HepG2 (cell line): Measurements from ENCODE around the gene PALMD. TPM values are rescaled to one million over a fixed set of nuclear protein-coding genes. Genes with fewer than 3 reads are reported as not detected.

Experiments
- ATM ChIP-seq: fragments of 450-650 bp; IDR thresholded peaks from 2 replicates; pipeline ENCODE4 v1.7.1; 2017; ENCODE audit warnings: mild to moderate bottlenecking, borderline replicate concordance
- CERS6 ChIP-seq: sonication (generic); formaldehyde crosslinking; IDR thresholded peaks from 2 replicates; pipeline ENCODE4 v1.5.0; 2020; ENCODE audit warnings: missing genetic modification reagents
- EED ChIP-seq: sonication (generic); formaldehyde crosslinking; IDR thresholded peaks from 2 replicates; pipeline ENCODE4 v1.5.0; 2020; ENCODE audit warnings: mild to moderate bottlenecking, missing genetic modification reagents
- FOXO4 ChIP-seq: sonication (generic); formaldehyde crosslinking; conservative IDR thresholded peaks from 2 replicates; pipeline ENCODE4 v1.8.1; 2023; ENCODE audit warnings: missing genetic modification reagents
- HDAC6 ChIP-seq: fragments of 200-600 bp; sonication (generic); IDR thresholded peaks from 2 replicates; pipeline ENCODE4 v1.7.0; 2017; ENCODE audit warnings: mild to moderate bottlenecking, antibody characterized with exemption, low read length, low read depth
- KDM1A ChIP-seq: IDR thresholded peaks from 2 replicates; pipeline ENCODE4 v1.6.1; 2016; ENCODE audit warnings: missing compliant biosample characterization
- MBNL3 ChIP-seq: fragments of 250-450 bp; sonication (Bioruptor Pico); conservative IDR thresholded peaks from 2 replicates; pipeline ENCODE4 v1.8.0; 2022; ENCODE audit warnings: mild to moderate bottlenecking, inconsistent platforms
- MED13 ChIP-seq: sonication (generic); formaldehyde crosslinking; IDR thresholded peaks from 2 replicates; pipeline ENCODE4 v1.5.0; 2020; ENCODE audit warnings: missing genetic modification reagents
- NFAT5 ChIP-seq: sonication (generic); formaldehyde crosslinking; IDR thresholded peaks from 2 replicates; pipeline ENCODE4 v1.4.0; 2020; ENCODE audit warnings: missing genetic modification reagents
- PBX2 ChIP-seq: IDR thresholded peaks from 2 replicates; pipeline ENCODE4 v1.6.1; 2016; ENCODE audit warnings: control low read depth
- PITX1 ChIP-seq: sonication (generic); formaldehyde crosslinking; IDR thresholded peaks from 2 replicates; pipeline ENCODE4 v1.5.1; 2020; ENCODE audit warnings: mild to moderate bottlenecking, missing genetic modification reagents
- SP140L ChIP-seq: sonication (generic); formaldehyde crosslinking; IDR thresholded peaks from 2 replicates; pipeline ENCODE4 v1.4.0; 2020; ENCODE audit warnings: missing genetic modification reagents, borderline replicate concordance
- TBX2 ChIP-seq: sonication (generic); formaldehyde crosslinking; IDR thresholded peaks from 2 replicates; pipeline ENCODE4 v1.5.0; 2020; ENCODE audit warnings: missing genetic modification reagents, mild to moderate bottlenecking, borderline replicate concordance
- ZFP1 ChIP-seq: IDR thresholded peaks from 2 replicates; pipeline ENCODE4 v1.6.1; 2016
- ZNF264 ChIP-seq: sonication (generic); formaldehyde crosslinking; IDR thresholded peaks from 2 replicates; pipeline ENCODE4 v1.4.0; 2020; ENCODE audit warnings: missing genetic modification reagents
- ZNF468 ChIP-seq: sonication (generic); formaldehyde crosslinking; IDR thresholded peaks from 2 replicates; pipeline ENCODE4 v1.8.0; 2022; ENCODE audit warnings: mild to moderate bottlenecking, moderate library complexity, missing genetic modification reagents
- ZNF512B ChIP-seq: sonication (generic); formaldehyde crosslinking; IDR thresholded peaks from 2 replicates; pipeline ENCODE4 v1.5.1; 2020; ENCODE audit warnings: missing genetic modification reagents, mild to moderate bottlenecking, borderline replicate concordance
- ZNF749 ChIP-seq: sonication (generic); formaldehyde crosslinking; IDR thresholded peaks from 2 replicates; pipeline ENCODE4 v1.8.0; 2022; ENCODE audit warnings: mild to moderate bottlenecking, missing genetic modification reagents, moderate library complexity, borderline replicate concordance
- polyA plus RNA-seq, 8 experiments: library from polyadenylated mRNA; depleted of rRNA in 3 of 8; stranded (reverse) in 7 of 8; unstranded in 1 of 8; fragments of >200 nt; fragmentation: Illumina TruSeq in 4 of 8; extraction: Trizol in 4 of 8; gene quantifications; 2 replicates each; pipeline versions ENCODE4 v1.2.1 to v1.2.3, GENCODE V29; 2011 to 2016; ENCODE audit warnings: low read depth in 4 of 8, missing spikeins in 1 of 8, mixed read lengths in 1 of 8; ENCODE audit not compliant: insufficient read depth in 1 of 8
- total RNA-seq, 5 experiments: library from RNA; depleted of rRNA; stranded (reverse); fragments of >200 nt; fragmentation: Illumina TruSeq; extraction: Trizol; gene quantifications; 2 replicates each; pipeline ENCODE4 v1.2.3, GENCODE V29; 2016; ENCODE audit warnings: low read depth in 1 of 5

PALMD gene
- total and polyA plus RNA-seq, 2 of the 13 experiments (the other 11 are each of a cell fraction or from before 2014, with no cell fraction given): 5.5 to 31.1 TPM

GRCh38 chr1:99645699-99646531 lies at the start of gene PALMD (continued):
- no peak for TF ChIP-seq MBNL3
- TF ChIP-seq ATM: no peak
- TF ChIP-seq TBX2 (CRISPR knock-in tag): peak; percentile 34; the same call in 1 of the 2 replicates
- no peak for TF ChIP-seq ZNF264
- no peak for TF ChIP-seq ZNF749 (CRISPR knock-in tag)
- no peak for TF ChIP-seq CERS6 (CRISPR knock-in tag)
- TF ChIP-seq FOXO4 (CRISPR knock-in tag): no peak
- TF ChIP-seq SP140L (CRISPR knock-in tag): no peak
- no peak for TF ChIP-seq ZFP1 (CRISPR knock-in tag)
- no peak for TF ChIP-seq MED13
- TF ChIP-seq NFAT5 (CRISPR knock-in tag): no peak
- TF ChIP-seq ZNF512B: 0 out of 2 replicates have a peak, but pooled peaks have one; percentile 24
- no peak for TF ChIP-seq ZNF468 (CRISPR knock-in tag)
- TF ChIP-seq PBX2 (CRISPR knock-in tag): no peak
- no peak for TF ChIP-seq EED
- TF ChIP-seq HDAC6: no peak
- TF ChIP-seq PITX1 (CRISPR knock-in tag): no peak
- no peak for TF ChIP-seq KDM1A (CRISPR knock-in tag)
